ENCODE results near the gene IRX2.

GRCh38 chr5:2750758-2751464 lies 566 bp downstream of the IRX2 start:
- no peak for TF ChIP-seq CTCF (IDR thresholded peaks at IDR 0.05)
- TF ChIP-seq POLR2AphosphoS5 (IDR thresholded peaks at IDR 0.05; ENCODE audit: low read depth, low read length): no peak
